Bronchial smooth muscle cell (primary cell): ENCODE data around the gene ADCY6. TPM values are rescaled to one million over a fixed set of nuclear protein-coding genes. Genes with fewer than 3 reads are reported as not detected.

Source experiments
- total RNA-seq: library from RNA; depleted of rRNA; stranded (reverse); fragments of >200 nt; gene quantifications from 2 replicates; pipeline ENCODE4 v1.2.1, GENCODE V29; 2014

The ADCY6 gene
- total RNA-seq, result 44.8 and 56.3 TPM in 2 replicates

DNA sequence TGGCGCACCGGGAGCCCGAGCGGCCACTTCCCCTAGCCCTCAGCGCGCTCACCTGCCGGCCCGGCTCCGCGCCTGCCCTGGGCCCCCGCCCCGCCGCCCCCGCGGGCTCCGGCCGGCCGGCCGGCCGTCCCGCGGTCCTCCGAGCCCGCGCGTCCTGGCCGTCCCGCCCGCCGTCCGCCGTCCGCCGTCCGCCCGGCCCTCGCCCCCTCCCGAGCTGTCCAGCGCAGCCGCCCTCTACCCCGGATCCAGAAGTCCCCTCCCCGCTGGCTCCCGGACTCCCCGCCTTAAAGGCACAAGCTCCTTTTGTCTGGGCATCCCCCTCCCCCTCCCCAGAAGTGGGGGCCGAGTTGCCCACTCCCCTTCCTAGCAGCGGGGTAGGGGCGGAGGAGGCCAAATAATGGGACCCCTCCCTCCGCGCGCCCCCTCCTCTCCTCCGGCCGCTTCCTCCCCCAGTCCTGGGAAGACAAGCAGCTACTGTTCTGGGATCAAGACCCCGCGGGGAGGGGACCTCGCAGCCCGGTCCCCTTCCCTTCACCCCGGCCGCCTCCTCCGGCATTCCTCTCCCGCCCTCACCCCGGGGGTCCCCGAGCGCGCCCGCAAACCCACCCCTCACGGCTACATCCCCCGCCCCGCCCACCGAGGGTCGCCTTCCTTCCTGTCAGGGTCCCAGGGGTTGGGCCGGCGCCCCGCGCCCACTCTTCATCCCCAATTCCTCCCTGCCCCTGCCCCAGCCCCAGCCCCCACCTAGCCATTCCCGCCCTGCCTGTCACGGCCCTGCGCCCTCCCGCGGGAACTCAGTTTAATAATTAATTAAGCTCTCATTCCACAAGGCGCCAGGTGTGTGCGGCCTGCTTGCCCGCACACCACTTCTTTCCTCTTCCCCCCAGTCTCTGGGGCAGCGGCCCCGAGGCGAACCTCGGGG is at the start of gene ADCY6:
ADCY6 (minus strand) TSS at position 236 of the 922 bp plus-strand sequence. CDS start 5,655 bp downstream, outside the sequence.

GRCh38 chr12:48817873-48818830 is 29.3 kb upstream of the ADCY6 start, which contains the start of gene CACNB3:
CACNB3 (plus strand) TSS chr12:48818496; CDS start chr12:48818930, 434 bp downstream.

DNA sequence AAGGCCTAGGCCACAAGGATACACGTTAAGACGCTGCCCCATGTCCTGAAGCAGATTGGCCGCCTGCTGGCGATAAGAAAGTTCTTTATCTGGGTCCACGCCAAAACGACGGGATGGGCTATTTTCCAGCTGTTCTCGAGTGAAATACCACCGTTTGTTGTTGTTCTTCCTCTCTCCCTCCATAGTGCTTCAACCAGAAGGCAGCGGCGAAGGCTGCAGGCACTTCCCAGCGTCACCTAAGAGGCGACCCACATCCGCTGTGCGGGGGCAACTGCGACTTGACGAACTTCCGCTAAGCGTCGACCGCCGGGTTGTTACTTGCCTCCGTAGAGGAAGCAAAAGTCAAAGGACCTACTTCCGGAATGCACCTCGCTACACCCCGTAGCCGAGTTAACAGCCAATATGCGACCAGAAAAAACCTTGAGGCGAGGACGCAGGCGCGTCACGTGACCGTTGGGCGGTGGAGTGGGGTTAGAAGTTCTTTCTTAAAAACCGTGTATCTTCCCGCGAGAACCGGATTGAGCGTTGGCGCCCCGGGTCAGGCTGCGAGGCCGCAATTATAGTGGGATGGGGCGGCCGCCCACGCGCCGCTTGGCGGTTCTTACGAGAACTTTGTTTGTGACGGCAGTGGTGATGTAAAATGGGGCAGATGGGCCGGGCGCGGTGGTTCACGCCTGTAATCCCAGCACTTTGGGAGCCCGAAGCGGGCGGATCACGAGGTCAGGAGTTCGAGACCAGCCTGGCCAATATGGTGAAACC is 72.2 kb downstream of the ADCY6 start, which contains the start of gene CCNT1:
CCNT1 (minus strand) TSS at position 215 of the 759 bp plus-strand sequence; CDS start at position 183, 32 bp downstream.

Other genes starting within 250 kb of the ADCY6 start
- gene LALBA, start 219.0 kb downstream of the ADCY6 start, total RNA-seq, result not detected in 2 replicates
- gene KANSL2, start 106.9 kb downstream of the ADCY6 start, total RNA-seq, result 31.8 and 44.7 TPM in 2 replicates
- 13.4 and 16.1 TPM in 2 replicates for gene CCNT1, start 72.4 kb downstream of the ADCY6 start, total RNA-seq
- gene CACNB3, start 29.4 kb upstream of the ADCY6 start, total RNA-seq, result 22.4 and 43.2 TPM in 2 replicates
- 75.7 and 121 TPM in 2 replicates for gene DDX23, start 63.1 kb upstream of the ADCY6 start, total RNA-seq
- gene RND1, start 76.8 kb upstream of the ADCY6 start, total RNA-seq, result 0.26 and 0.79 TPM in 2 replicates
- gene FKBP11, start 136.4 kb upstream of the ADCY6 start, total RNA-seq, result 14.4 and 15.8 TPM in 2 replicates
- gene ARF3, start 168.4 kb upstream of the ADCY6 start, total RNA-seq, result 26.3 and 28.9 TPM in 2 replicates
- gene WNT10B, start 182.6 kb upstream of the ADCY6 start, total RNA-seq, result under 0.01 and 0.34 TPM in 2 replicates
- gene WNT1, start 189.2 kb upstream of the ADCY6 start, total RNA-seq, result not detected in 2 replicates
- gene DDN, start 210.3 kb upstream of the ADCY6 start, total RNA-seq, result under 0.01 TPM in 2 replicates
- 73.2 and 85.3 TPM in 2 replicates for gene PRKAG1, start 229.7 kb upstream of the ADCY6 start, total RNA-seq